ENCODE results near the gene AFG3L2. TPM values are rescaled to one million over a fixed set of nuclear protein-coding genes. Genes with fewer than 3 reads are reported as not detected.

AFG3L2 gene
- total and polyA plus RNA-seq, 9 of the 15 experiments (the other 6 are each of a cell fraction or from before 2014, with no cell fraction given) = 24.1 to 109 (median 84.0) TPM

DNA sequence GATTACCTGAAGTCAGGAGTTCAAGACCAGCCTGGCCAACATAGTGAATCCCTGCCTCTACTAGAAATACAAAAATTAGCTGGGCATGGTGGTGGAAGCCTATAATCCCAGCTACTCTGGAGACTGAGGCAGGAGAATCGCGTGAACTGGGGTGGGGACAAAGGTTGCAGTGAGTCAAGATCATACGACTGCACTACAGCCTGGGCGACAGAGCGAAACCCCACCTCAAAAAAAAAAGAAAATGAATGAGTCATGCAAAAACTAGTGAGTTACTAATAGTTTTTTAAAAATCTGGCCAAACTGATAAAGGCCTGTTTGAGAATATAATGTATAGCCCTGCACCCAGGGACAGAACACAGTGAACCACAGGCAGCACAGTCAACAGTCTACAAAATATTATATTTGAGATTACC, 17.5 kb downstream of the AFG3L2 start (continued):
- TF ChIP-seq ZNF79 (CRISPR knock-in tag; IDR thresholded peaks at IDR 0.05; ENCODE audit: low read depth) (no peak), FOXJ2 (tag; IDR thresholded peaks at IDR 0.05) (0 out of 2 replicates have a peak, but pooled peaks have one; percentile 14), SMAD1 (IDR thresholded peaks at IDR 0.05; ENCODE audit: low read depth, low read length, partially characterized antibody) (no peak), KHSRP (IDR thresholded peaks at IDR 0.05) (no peak), CBFA2T3 (IDR thresholded peaks at IDR 0.05) (peak; percentile 80), CHD4 (IDR thresholded peaks at IDR 0.05; ENCODE audit: insufficient read depth, insufficient replicate concordance, low read depth, low read length, poor library complexity, severe bottlenecking) (no peak), ZNF778 (CRISPR knock-in tag; IDR thresholded peaks at IDR 0.05) (no peak), ARID1B (IDR thresholded peaks at IDR 0.05) (peak; percentile 93), HINFP (tag; conservative IDR thresholded peaks at IDR 0.05; ENCODE audit: low read depth) (no peak; the same call in 1 of the 2 replicates), MEF2D (tag; conservative IDR thresholded peaks at IDR 0.05; ENCODE audit: low read depth) (0 out of 2 replicates have a peak, but pooled peaks have one; percentile 14), NEUROD1 (IDR thresholded peaks at IDR 0.05; ENCODE audit: borderline replicate concordance, low read depth, low read length, partially characterized antibody) (no peak), ZNF318 (IDR thresholded peaks at IDR 0.05; ENCODE audit: borderline replicate concordance in 1 of 2, low read depth in 1 of 2) (no peak), BCL6 (CRISPR knock-in tag; IDR thresholded peaks at IDR 0.05) (no peak)
- TF ChIP-seq, protein P1, sequence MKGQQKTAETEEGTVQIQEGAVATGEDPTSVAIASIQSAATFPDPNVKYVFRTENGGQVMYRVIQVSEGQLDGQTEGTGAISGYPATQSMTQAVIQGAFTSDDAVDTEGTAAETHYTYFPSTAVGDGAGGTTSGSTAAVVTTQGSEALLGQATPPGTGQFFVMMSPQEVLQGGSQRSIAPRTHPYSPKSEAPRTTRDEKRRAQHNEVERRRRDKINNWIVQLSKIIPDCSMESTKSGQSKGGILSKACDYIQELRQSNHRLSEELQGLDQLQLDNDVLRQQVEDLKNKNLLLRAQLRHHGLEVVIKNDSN (CRISPR knock-in tag; IDR thresholded peaks at IDR 0.05) = no peak
